Activated gamma-delta T cell (primary cell): Measurements from ENCODE around the gene ACR.

Experiments
- DNase-seq: peaks from one replicate; lab custom pipeline; 2025; lab: John Stamatoyannopoulos, UW

ACR gene

DNA sequence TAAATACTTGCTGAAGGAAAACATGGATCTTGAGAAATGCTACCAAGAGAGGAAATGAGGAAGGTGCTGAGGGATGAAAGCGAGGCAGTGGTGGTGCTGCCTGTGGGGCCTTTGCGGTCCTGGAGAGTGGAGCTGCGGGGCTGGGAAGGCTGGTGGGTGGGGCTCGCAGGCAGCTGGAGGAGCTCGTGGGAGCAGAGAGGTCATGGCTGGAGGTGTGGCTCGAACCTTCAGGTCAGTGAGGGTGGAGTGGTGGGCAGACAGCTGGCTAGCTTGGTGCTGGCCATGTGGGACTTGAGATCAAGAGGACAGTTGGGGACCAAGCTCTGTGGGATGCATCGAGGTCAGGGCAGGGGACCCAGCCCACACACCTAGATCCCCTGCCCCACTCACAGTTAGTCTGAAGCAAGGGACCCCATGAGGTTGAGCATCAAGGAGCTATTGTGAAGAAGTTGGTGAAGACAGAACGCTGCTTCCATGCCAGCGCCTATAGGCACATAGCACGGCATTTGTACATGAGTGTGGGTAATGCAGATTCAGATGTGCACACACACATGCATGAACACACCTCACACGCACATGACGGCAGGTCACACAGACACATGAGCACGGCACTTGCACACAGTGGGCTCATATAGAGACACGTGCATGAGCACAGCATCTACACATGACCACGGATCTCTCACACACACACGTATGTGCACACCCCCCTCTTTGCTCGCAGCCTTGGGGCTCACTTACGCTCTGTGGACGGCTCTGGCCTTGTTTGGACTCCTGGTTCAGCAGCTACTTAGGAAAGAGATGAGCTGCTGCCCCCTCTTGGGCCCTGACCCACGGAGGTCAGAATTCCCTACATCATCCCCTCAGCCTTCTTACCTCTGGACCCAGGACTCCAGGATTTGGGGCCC, 34.9 kb upstream of the ACR start:
- DNase-seq: no peak

DNA sequence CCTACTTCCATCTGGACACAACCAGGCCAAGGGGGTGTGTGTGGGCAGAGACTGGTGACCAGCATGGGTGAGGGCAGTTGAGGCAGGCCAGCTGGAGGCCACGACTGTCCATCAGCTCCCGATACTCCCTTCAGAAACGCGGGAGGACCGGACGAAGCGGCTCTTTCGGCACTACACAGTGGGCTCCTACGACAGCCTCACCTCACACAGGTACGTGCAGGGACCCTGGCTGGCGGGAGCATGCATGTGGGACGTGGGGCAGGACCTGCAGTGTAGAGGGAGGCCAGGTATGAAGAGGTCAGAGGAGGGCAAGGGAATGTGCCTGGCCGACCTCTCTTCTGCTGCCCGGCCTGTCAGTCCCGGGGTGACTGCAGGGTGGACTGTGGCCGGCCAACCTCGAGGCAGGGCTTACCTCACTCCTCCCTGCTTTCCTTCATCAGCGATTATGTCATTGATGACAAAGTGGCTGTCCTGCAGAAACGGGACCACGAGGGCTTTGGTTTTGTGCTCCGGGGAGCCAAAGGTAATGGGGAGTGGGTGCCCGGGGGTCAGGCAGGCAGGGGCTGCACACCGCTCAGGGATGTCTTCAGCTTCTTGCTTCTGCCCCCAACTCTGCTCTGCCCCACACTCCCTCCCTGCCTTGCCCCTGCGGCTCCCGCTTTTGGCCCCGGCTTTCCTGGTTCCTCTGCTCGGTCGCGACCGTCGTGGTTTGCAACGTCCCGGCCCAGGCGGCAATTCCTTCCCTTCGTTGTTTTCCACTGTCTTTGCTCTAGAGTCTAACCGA, 34.1 kb upstream of the ACR start:
- no peak for DNase-seq

- DNase-seq: no peak
Observed at GRCh38 chr22:50704510-50705218, 33.3 kb upstream of the ACR start.

DNA sequence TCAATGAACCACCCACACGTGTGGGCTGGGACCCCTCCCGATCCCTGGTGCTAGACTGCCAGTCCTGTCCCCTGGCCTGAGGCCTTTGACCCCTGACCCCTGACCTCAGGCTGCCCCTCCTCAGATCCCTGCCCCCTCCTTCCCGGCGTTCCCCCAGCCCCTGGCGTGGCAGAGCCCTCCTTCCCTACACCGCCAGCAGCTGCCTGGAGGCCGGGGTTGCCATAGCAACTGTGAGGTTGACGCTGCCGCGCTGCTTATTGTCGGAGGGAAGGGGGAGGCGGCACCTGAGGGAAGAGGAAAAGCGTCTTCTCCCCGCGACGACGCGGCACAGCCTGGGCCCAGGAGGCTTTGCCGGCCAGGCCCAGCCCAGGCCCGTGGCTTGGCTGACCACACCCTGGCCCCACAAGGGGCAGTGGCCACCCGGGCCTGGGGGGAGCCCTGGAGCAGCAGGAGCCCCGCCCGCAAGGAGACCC, 32.7 kb upstream of the ACR start:
- no peak for DNase-seq

DNA sequence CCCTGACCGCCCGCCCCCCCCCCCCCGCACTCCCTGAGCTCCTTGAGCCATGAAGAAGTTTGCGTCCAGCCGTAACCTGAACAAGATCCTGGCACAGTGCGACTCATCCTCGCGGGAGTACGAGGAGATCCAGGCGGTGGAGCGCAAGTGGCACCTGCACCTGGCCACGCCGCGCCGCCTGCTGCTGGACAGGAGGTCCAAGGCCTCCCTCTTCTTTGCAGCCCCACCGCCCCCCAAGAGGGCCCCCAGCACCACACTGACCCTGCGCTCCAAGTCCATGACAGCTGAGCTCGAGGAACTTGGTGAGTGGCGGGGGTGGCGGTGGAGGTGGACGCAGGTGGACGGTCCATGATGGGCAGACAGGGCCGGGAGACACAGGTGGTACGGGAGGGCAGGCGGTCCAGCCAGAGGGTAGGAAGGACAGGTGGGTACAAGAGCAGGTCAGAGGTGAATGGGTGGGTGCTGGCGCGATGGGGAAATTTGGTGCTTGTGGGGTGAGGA, 32.1 kb upstream of the ACR start:
- DNase-seq: no peak

GRCh38 chr22:50706481-50707125, 31.4 kb upstream of the ACR start:
- DNase-seq: no peak

DNA sequence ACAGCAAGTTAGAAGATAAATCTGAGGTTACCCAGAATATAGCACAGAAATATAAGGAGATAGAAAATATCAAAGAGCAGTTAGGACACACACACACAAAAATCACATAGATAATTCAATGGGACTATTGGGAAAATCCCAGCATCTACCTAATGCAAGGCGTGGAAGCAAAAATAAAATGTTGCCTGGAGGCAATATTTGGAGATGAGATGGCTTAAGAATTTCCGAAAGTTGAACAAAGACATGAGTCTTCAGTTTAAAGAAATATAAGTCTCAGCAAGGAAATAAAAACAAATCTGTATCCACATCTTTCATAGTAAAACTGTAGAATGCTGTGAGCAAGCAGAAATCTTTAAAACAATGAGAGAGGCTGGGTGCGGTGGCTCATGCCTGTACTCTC, 29.5 kb upstream of the ACR start:
- no peak for DNase-seq

- DNase-seq: no peak
Observed at GRCh38 chr22:50708996-50709395, 29.0 kb upstream of the ACR start.

DNA sequence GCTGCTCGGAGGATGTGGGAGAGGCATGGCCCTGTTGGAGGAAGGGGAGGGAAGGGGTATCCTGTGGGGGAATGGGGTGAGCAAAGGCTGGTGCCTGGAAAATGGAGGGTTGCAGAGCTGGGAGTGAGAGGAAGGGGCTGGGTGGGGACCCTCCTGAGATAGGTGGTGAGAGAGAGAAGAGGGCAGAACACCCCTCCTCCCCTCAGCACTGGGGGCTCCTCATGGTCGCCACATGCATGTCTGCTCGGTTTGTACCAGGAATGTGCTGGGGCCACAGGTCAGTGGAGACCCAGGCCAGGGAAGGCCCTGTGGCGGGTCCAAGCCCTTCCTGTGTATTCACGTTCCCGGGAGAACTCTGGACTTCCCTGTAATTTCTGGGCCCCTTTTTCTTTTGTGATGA, 27.8 kb upstream of the ACR start:
- no peak for DNase-seq

GRCh38 chr22:50710886-50711285, 27.1 kb upstream of the ACR start:
- no peak for DNase-seq

GRCh38 chr22:50711446-50712340, 26.3 kb upstream of the ACR start:
- no peak for DNase-seq

- DNase-seq: no peak
Observed at GRCh38 chr22:50712341-50713007, 25.5 kb upstream of the ACR start.

GRCh38 chr22:50713008-50713385, 25.0 kb upstream of the ACR start:
- no peak for DNase-seq

- DNase-seq: no peak
Observed at GRCh38 chr22:50713571-50714056, 24.4 kb upstream of the ACR start.

- DNase-seq: no peak
Observed at GRCh38 chr22:50714150-50714549, 23.9 kb upstream of the ACR start.

- DNase-seq: no peak
Observed at GRCh38 chr22:50714631-50715179, 23.3 kb upstream of the ACR start.

GRCh38 chr22:50715250-50715649, 22.8 kb upstream of the ACR start:
- DNase-seq: no peak

- no peak for DNase-seq
Observed at GRCh38 chr22:50715776-50716175, 22.2 kb upstream of the ACR start.

GRCh38 chr22:50716290-50717024, 21.5 kb upstream of the ACR start:
- no peak for DNase-seq
